Measurements from ENCODE around the gene EBF3. TPM values are rescaled to one million over a fixed set of nuclear protein-coding genes. Genes with fewer than 3 reads are reported as not detected.

Gene EBF3
- total RNA-seq, 1 experiment from 2014 or later: not detected

GRCh38 chr10:129937351-129937751 is 26.7 kb downstream of the EBF3 start:
- Mint-ChIP-seq H3K4me3 (ENCODE audit: unreplicated experiment) (no peak overlapping the region), H3K36me3 (ENCODE audit: insufficient read depth, unreplicated experiment) (no peaks in the 10 kb centered on the region)
- no TSS peak for BruUV-seq (replicated peaks)

GRCh38 chr10:129936923-129937300 is 27.2 kb downstream of the EBF3 start:
- ChIA-PET CTCF (interaction anchor here (0.6 kb wide), 1 partner anchor 253 kb away, joined by 4 read pairs; no protein-coding TSS in a partner anchor), POLR2A (no interaction called here)
- intact Hi-C loops (cut with micrococcal nuclease): no loop called here
- H3K4me3 Mint-ChIP-seq (ENCODE audit: unreplicated experiment): no peak overlapping the region
- TF ChIP-seq CTCF (IDR thresholded peaks at IDR 0.05; ENCODE audit: unreplicated experiment): no peak
- H3K36me3 Mint-ChIP-seq (ENCODE audit: insufficient read depth, unreplicated experiment): no peaks in the 10 kb centered on the region
- no peak overlapping the region for H3K27ac Mint-ChIP-seq (ENCODE audit: low read depth, unreplicated experiment)
- no peaks in the 10 kb centered on the region for H3K4me1 Mint-ChIP-seq (ENCODE audit: insufficient read depth, unreplicated experiment)
- no peaks in the 10 kb centered on the region for H3K27me3 Mint-ChIP-seq (ENCODE audit: insufficient read depth, unreplicated experiment)
- no peaks in the 10 kb centered on the region for H3K9me3 Mint-ChIP-seq (ENCODE audit: unreplicated experiment)
- BruUV-seq (replicated peaks): no TSS peak
- no peak for DNase-seq (ENCODE audit: unreplicated experiment)

More at GRCh38 chr10:129937351-129937751, 26.7 kb downstream of the EBF3 start:
- no peak overlapping the region for H3K27ac Mint-ChIP-seq (ENCODE audit: low read depth, unreplicated experiment)
- DNase-seq (ENCODE audit: unreplicated experiment): no peak
- no peaks in the 10 kb centered on the region for H3K4me1 Mint-ChIP-seq (ENCODE audit: insufficient read depth, unreplicated experiment)
- POLR2A ChIA-PET: no interaction called here
- TF ChIP-seq CTCF (IDR thresholded peaks at IDR 0.05; ENCODE audit: unreplicated experiment): no peak
- CTCF ChIA-PET: interaction anchor here (0.6 kb wide), 1 partner anchor 253 kb away, joined by 4 read pairs; no protein-coding TSS in a partner anchor
- H3K27me3 Mint-ChIP-seq (ENCODE audit: insufficient read depth, unreplicated experiment): no peaks in the 10 kb centered on the region
- H3K9me3 Mint-ChIP-seq (ENCODE audit: unreplicated experiment): no peaks in the 10 kb centered on the region
- intact Hi-C loops (cut with micrococcal nuclease): no loop called here

DNA sequence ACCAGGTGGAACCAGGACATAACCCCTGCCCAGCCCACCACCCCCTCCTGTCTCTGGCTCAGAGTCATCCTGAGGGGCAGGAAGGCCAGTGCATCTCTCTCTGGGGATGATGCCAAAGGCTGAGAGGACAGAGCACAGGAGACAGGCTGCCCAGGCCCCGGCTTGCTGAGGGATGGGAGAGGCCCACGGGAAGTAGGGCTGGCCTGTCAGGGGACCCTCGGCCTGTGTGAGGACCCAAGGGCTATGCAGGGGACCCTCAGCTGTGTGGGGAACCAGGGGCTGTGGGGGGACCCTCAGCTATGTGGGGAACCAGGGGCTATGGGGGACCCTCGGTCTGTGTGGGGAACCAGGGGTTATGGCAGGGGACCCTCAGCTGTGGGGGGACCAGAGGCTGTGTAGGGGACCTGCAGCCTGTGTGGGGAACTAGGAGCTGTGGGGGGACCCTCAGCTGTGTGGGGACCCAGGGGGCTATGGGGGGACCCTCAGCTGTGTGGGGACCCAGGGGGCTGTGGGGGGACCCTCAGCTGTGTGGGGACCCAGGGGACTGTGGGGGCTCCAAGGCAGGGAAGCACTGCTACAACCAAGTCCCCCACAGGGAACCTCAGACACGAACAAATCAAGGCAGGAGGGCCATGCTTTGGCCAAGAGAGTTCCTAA is 27.7 kb downstream of the EBF3 start:
- Mint-ChIP-seq H3K27me3 (ENCODE audit: insufficient read depth, unreplicated experiment) (no peaks in the 10 kb centered on the region), H3K36me3 (ENCODE audit: insufficient read depth, unreplicated experiment) (no peaks in the 10 kb centered on the region), H3K4me1 (ENCODE audit: insufficient read depth, unreplicated experiment) (no peaks in the 10 kb centered on the region), H3K4me3 (ENCODE audit: unreplicated experiment) (no peak overlapping the region), H3K27ac (ENCODE audit: low read depth, unreplicated experiment) (no peak overlapping the region), H3K9me3 (ENCODE audit: unreplicated experiment) (no peaks in the 10 kb centered on the region)
- no peak for TF ChIP-seq CTCF (IDR thresholded peaks at IDR 0.05; ENCODE audit: unreplicated experiment)
- POLR2A ChIA-PET: no interaction called here
- DNase-seq (ENCODE audit: unreplicated experiment): no peak
- intact Hi-C loops (cut with micrococcal nuclease): no loop called here
- BruUV-seq (replicated peaks): no TSS peak
- CTCF ChIA-PET: no interaction called here

GRCh38 chr10:129935867-129936152 is 28.3 kb downstream of the EBF3 start:
- BruUV-seq (replicated peaks): no TSS peak
- H3K27me3 Mint-ChIP-seq (ENCODE audit: insufficient read depth, unreplicated experiment): no peaks in the 10 kb centered on the region

More at GRCh38 chr10:129935867-129936152, 28.3 kb downstream of the EBF3 start:
- Mint-ChIP-seq H3K9me3 (ENCODE audit: unreplicated experiment) (no peaks in the 10 kb centered on the region), H3K4me3 (ENCODE audit: unreplicated experiment) (no peak overlapping the region), H3K27ac (ENCODE audit: low read depth, unreplicated experiment) (no peak overlapping the region), H3K4me1 (ENCODE audit: insufficient read depth, unreplicated experiment) (no peaks in the 10 kb centered on the region), H3K36me3 (ENCODE audit: insufficient read depth, unreplicated experiment) (no peaks in the 10 kb centered on the region)
- CTCF ChIA-PET: no interaction called here
- no peak for DNase-seq (ENCODE audit: unreplicated experiment)
- TF ChIP-seq CTCF (IDR thresholded peaks at IDR 0.05; ENCODE audit: unreplicated experiment): no peak
- POLR2A ChIA-PET: interaction anchor here (0.5 kb wide), 1 partner anchor 45 kb away, joined by 3 read pairs; no protein-coding TSS in a partner anchor
- intact Hi-C loops (cut with micrococcal nuclease): no loop called here
